Tibial artery (tissue), 4 donors: ENCODE measurements around the gene SESN2.

Experiments
- DNase-seq, 2 donors: peaks; one replicate each; pipeline ENCODE4 v3.0.0-alpha.2; 2019
- H3K27ac ChIP-seq, 2 donors: fragments of 200-600 bp; sonication (generic) in 1 of 2; 1 replicate in 1 of 2; 2 replicates in 1 of 2; pipeline ENCODE4 v1.5.1; 2018 to 2019; ENCODE audit warnings: mild to moderate bottlenecking in 1 of 2
- H3K27me3 ChIP-seq, 2 donors: fragments of 200-600 bp; sonication (generic) in 1 of 2; one replicate each; pipeline versions ENCODE4 v1.5.1 to v1.6.0; 2016 to 2019
- H3K36me3 ChIP-seq, 3 donors: fragments of 200-600 bp; sonication (generic) in 2 of 3; one replicate each; pipeline ENCODE4 v1.5.1; 2016 to 2019; ENCODE audit warnings: mild to moderate bottlenecking in 2 of 3
- H3K4me1 ChIP-seq, 4 donors: fragments of 200-600 bp; sonication (generic) in 2 of 4; 1 replicate in 3 of 4; 2 replicates in 1 of 4; pipeline ENCODE4 v1.5.1; 2016 to 2019
- H3K4me3 ChIP-seq, 2 donors: fragments of 200-600 bp; sonication (generic) in 1 of 2; 1 replicate in 1 of 2; 2 replicates in 1 of 2; pipeline ENCODE4 v1.5.1; 2018 to 2019; ENCODE audit warnings: mild to moderate bottlenecking in 2 of 2
- H3K9me3 ChIP-seq, 3 donors: fragments of 200-600 bp; sonication (generic) in 1 of 3; one replicate each; pipeline ENCODE4 v1.5.1; 2016 to 2019
- CTCF ChIP-seq, 2 experiments: fragments of 200-600 bp in 1 of 2; fragments of 450-650 bp in 1 of 2; IDR thresholded peaks; one replicate each; pipeline ENCODE4 v1.5.1; 2017 to 2019; ENCODE audit warnings: antibody characterized with exemption in 2 of 2, mild to moderate bottlenecking in 1 of 2, moderate library complexity in 1 of 2
- intact Hi-C: fragments of 100-400 bp; cut with DNase I; formaldehyde crosslinking; loops from one replicate; pipeline ENCODE4 v1.15.0; 2023; ENCODE audit warnings: low total_unique reads

Gene SESN2

GRCh38 chr1:28273216-28273860, 14.0 kb downstream of the SESN2 start:
- no peak for DNase-seq
- TF ChIP-seq CTCF (IDR thresholded peaks at IDR 0.05) = no peak
- no peak overlapping the region for H3K4me3 ChIP-seq
- H3K9me3 ChIP-seq = no peaks in the 10 kb centered on the region
- no peak overlapping the region for H3K27ac ChIP-seq
- peaks cover 58 to 88% (median 63%) of the 10 kb centered on the region in 3 donors for H3K36me3 ChIP-seq
- intact Hi-C loops = no loop called here
- H3K27me3 ChIP-seq = no peaks in the 10 kb centered on the region
- no peaks in the 10 kb centered on the region for H3K4me1 ChIP-seq

DNA sequence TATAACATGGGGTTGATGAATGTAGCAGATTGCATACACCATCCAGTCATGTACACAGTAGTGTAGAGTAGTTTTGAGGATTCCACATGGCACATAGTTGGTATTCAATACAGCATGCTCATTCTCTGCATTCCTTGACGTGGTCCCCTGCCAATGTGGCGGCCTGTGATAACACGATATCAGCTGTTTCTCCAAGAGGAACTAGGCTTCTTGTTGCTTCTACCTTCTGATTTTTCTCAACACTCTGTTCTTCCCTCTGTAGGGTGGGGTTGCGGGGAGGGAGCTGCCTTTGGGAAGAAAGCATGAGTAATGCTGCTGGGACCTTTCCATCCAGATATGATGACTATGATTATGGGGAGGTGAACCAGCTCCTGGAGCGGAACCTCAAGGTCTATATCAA, 19.4 kb downstream of the SESN2 start:
- H3K27me3 ChIP-seq = no peaks in the 10 kb centered on the region
- TF ChIP-seq CTCF (IDR thresholded peaks at IDR 0.05) = no peak
- no peak overlapping the region for H3K4me3 ChIP-seq
- H3K9me3 ChIP-seq = no peaks in the 10 kb centered on the region
- no peak for DNase-seq
- H3K4me1 ChIP-seq = no peaks in the 10 kb centered on the region
- peaks cover 61 to 91% (median 64%) of the 10 kb centered on the region in 3 donors for H3K36me3 ChIP-seq
- no peak overlapping the region for H3K27ac ChIP-seq
- intact Hi-C loops = no loop called here

DNA sequence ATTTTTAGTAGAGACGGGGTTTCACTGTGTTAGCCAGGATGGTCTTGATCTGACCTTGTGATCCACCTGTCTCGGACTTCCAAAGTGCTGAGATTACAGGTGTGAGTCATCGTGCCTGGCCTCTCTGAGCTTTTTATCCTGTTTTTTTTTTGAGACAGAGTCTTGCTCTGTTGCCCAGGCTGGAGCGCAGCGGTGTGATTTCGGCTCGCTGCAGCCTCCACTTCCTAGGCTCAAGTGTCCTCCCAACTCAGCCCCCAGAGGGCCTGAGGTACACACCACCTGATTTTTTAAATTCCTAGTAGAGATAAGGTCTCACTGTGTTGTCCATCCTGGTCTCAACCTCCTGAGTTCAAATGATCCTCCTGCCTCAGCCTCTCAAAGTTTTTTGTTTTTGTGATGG, 20.4 kb downstream of the SESN2 start:
- intact Hi-C loops = no loop called here
- DNase-seq = no peak

GRCh38 chr1:28280501-28280900, 21.2 kb downstream of the SESN2 start:
- no peak for TF ChIP-seq CTCF (IDR thresholded peaks at IDR 0.05)
- intact Hi-C loops = no loop called here
- Histone ChIP-seq H3K9me3 (no peaks in the 10 kb centered on the region), H3K4me3 (no peak overlapping the region), H3K4me1 (no peaks in the 10 kb centered on the region), H3K27me3 (no peaks in the 10 kb centered on the region), H3K27ac (no peak overlapping the region), H3K36me3 (peaks cover 44 to 75% (median 49%) of the 10 kb centered on the region in 3 donors)
- no peak for DNase-seq

More for the DNA sequence above, 20.4 kb downstream of the SESN2 start:
- H3K27me3 ChIP-seq = no peaks in the 10 kb centered on the region
- H3K36me3 ChIP-seq = peaks cover 52 to 81% (median 54%) of the 10 kb centered on the region in 3 donors
- H3K27ac ChIP-seq = no peak overlapping the region
- no peak for TF ChIP-seq CTCF (IDR thresholded peaks at IDR 0.05)
- H3K9me3 ChIP-seq = no peaks in the 10 kb centered on the region
- H3K4me1 ChIP-seq = no peaks in the 10 kb centered on the region
- no peak overlapping the region for H3K4me3 ChIP-seq

DNA sequence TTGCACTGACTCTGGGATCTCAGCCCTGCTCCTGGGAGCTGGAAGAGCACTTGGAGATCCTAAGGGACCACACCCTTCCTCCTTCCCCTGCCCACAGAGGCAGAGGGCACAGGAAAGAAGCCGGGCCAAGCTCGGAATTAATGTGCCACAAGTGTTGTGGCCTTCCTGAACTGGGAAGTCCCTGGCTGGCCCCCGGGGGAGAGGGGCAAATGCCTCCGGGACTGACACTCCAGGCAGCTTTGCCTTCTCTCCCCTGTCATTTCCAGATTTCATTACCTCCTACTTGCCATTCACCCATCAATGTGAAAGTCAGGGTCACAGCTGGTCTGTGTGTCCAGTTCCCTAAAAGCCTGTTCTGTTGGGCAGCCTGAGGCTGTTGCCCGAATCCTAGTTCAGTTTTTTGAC, 21.7 kb downstream of the SESN2 start:
- H3K27me3 ChIP-seq = no peaks in the 10 kb centered on the region
- no peaks in the 10 kb centered on the region for H3K4me1 ChIP-seq
- H3K36me3 ChIP-seq = peaks cover 40 to 70% (median 46%) of the 10 kb centered on the region in 3 donors
- H3K4me3 ChIP-seq = no peak overlapping the region
- no peak for TF ChIP-seq CTCF (IDR thresholded peaks at IDR 0.05)
- DNase-seq = peak in 1 of 2 donors; percentile 25
- intact Hi-C loops = no loop called here
- no peak overlapping the region for H3K27ac ChIP-seq
- H3K9me3 ChIP-seq = no peaks in the 10 kb centered on the region
